H1 (cell line): ENCODE results near the gene TRPM1.

ENCODE experiments used
- CTCF ChIP-seq, 3 experiments: IDR thresholded peaks; 1 replicate in 2 of 3; 2 replicates in 1 of 3; pipeline versions ENCODE4 v1.5.1 to v1.6.1; 2011; ENCODE audit warnings: low read length in 3 of 3, mild to moderate bottlenecking in 3 of 3, inconsistent platforms in 2 of 3, low read depth in 1 of 3, moderate library complexity in 1 of 3; ENCODE audit not compliant: insufficient read depth in 1 of 3; ENCODE audit errors: control extremely low read depth in 1 of 3
- EP300 ChIP-seq, 2 experiments: IDR thresholded peaks; 1 replicate in 1 of 2; 2 replicates in 1 of 2; pipeline ENCODE4 v1.6.1; 2011 to 2012; ENCODE audit warnings: low read depth in 2 of 2, low read length in 2 of 2, mild to moderate bottlenecking in 2 of 2, borderline replicate concordance in 1 of 2, inconsistent platforms in 1 of 2, moderate library complexity in 1 of 2
- GABPA ChIP-seq: IDR thresholded peaks from 2 replicates; pipeline ENCODE4 v1.6.1; 2011; ENCODE audit warnings: mild to moderate bottlenecking, low read length, moderate library complexity, borderline replicate concordance; ENCODE audit not compliant: insufficient read depth
- JUN ChIP-seq: IDR thresholded peaks from 2 replicates; pipeline ENCODE4 v1.6.1; 2011; ENCODE audit warnings: low read depth, mild to moderate bottlenecking, improper control_type of control experiment, low read length
- POLR2A ChIP-seq, 2 experiments: IDR thresholded peaks; 1 replicate in 1 of 2; 2 replicates in 1 of 2; pipeline ENCODE4 v1.6.1; 2011; ENCODE audit warnings: low read depth in 2 of 2, low read length in 2 of 2, mild to moderate bottlenecking in 2 of 2; ENCODE audit errors: control extremely low read depth in 1 of 2
- RFX5 ChIP-seq: IDR thresholded peaks from 2 replicates; pipeline ENCODE4 v1.6.1; 2011; ENCODE audit warnings: low read depth, low read length, improper control_type of control experiment, borderline replicate concordance
- RXRA ChIP-seq: IDR thresholded peaks from 2 replicates; pipeline ENCODE4 v1.6.1; 2011; ENCODE audit warnings: low read depth, mild to moderate bottlenecking, low read length, moderate library complexity; ENCODE audit not compliant: insufficient read depth
- SP2 ChIP-seq: IDR thresholded peaks from 2 replicates; pipeline ENCODE4 v1.6.1; 2012; ENCODE audit warnings: mild to moderate bottlenecking, low read length, inconsistent platforms
- TAF1 ChIP-seq: IDR thresholded peaks from 2 replicates; pipeline ENCODE4 v1.6.1; 2011; ENCODE audit warnings: mild to moderate bottlenecking, low read depth, low read length
- TBP ChIP-seq: IDR thresholded peaks from 2 replicates; pipeline ENCODE4 v1.6.1; 2011; ENCODE audit warnings: low read depth, low read length, improper control_type of control experiment
- USF2 ChIP-seq: IDR thresholded peaks from 2 replicates; pipeline ENCODE4 v1.6.1; 2011; ENCODE audit warnings: low read length, improper control_type of control experiment
- ZNF274 ChIP-seq: IDR thresholded peaks from 2 replicates; pipeline ENCODE4 v1.7.0; 2012; ENCODE audit warnings: low read length, borderline replicate concordance; ENCODE audit errors: extremely low read depth

GRCh38 chr15:31130576-31131237, 29.2 kb upstream of the TRPM1 start:
- TF ChIP-seq ZNF274 (no peak), USF2 (no peak), CTCF (IDR thresholded peaks at IDR 0.05; ENCODE audit: control extremely low read depth in 1 of 3, insufficient read depth in 1 of 3, low read depth in 1 of 3, low read length in 3 of 3) (no peak), RFX5 (no peak), GABPA (no peak), POLR2A (IDR thresholded peaks at IDR 0.05; ENCODE audit: control extremely low read depth in 1 of 2, low read depth in 2 of 2, low read length in 2 of 2) (no peak), EP300 (IDR thresholded peaks at IDR 0.05; ENCODE audit: borderline replicate concordance in 1 of 2, low read depth in 2 of 2, low read length in 2 of 2) (no peak), TAF1 (no peak), JUN (no peak), TBP (no peak), RXRA (no peak), SP2 (no peak)
